ENCODE results near the gene DNAJB4.
A peak's percentile ranks its signal among the peaks of the same experiment; 100 is the strongest.
"Not testable (repeated sequence)": the region's sequence is repeated elsewhere in the genome, so short reads cannot be mapped to it uniquely, and the experiment has no call there.

DNAJB4 gene

GRCh38 chr1:78040484-78041089, 35.8 kb downstream of the DNAJB4 start:
- DNase-seq: no peak

DNA sequence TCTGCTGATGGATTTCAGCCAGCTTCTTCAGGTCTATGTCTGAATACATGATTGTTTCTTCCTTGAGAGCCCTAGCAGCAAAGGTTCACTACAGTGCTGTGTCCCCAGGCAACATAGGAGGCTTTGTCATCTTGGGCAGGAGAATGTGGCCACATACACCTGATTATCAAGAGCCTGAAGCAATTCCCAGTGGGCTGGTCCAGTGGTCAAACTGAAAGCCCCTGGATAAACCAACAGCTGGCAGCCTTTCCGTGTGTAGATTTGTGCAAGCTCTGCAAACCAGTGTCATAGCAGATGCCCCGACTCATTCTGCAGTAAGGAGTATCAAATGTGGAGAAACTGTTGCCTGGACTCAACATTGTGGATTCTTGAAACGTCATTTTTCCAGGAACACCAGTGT, 38.7 kb downstream of the DNAJB4 start:
- no peak for DNase-seq

GRCh38 chr1:78044796-78045562, 40.2 kb downstream of the DNAJB4 start:
- DNase-seq: no peak

GRCh38 chr1:78045563-78045925, 40.8 kb downstream of the DNAJB4 start:
- no peak for DNase-seq

- DNase-seq: peak; percentile 40
These were observed 41.4 kb downstream of the DNAJB4 start, which contains the start of gene GIPC2 for GRCh38 chr1:78045926-78046778. Gene GIPC2 (plus strand): TSS chr1:78045966. CDS start chr1:78046095, 129 bp downstream.

GRCh38 chr1:78047106-78047505, 42.4 kb downstream of the DNAJB4 start:
- no peak for DNase-seq

DNA sequence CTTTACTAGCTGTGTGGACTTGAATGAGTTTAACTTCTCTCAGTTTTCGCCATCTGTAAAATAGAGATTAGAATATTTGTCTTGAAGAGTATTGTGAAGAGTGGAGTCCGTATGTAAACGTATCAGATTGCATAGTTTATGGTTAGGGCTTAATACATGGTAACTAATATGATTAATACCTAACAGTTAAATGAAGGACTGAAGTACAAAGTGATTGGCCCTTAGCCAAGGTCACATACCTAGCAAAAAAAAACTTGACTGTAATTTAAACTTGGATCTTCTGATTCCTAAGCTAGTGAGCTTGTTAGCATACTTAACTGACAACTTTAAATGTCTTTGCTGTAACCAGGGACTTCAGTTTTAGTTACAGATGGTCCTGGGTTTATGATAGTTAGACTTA, 42.9 kb downstream of the DNAJB4 start:
- no peak for DNase-seq

GRCh38 chr1:78048446-78048845, 43.7 kb downstream of the DNAJB4 start:
- no peak for DNase-seq

GRCh38 chr1:78049396-78049795, 44.7 kb downstream of the DNAJB4 start:
- no peak for DNase-seq

DNA sequence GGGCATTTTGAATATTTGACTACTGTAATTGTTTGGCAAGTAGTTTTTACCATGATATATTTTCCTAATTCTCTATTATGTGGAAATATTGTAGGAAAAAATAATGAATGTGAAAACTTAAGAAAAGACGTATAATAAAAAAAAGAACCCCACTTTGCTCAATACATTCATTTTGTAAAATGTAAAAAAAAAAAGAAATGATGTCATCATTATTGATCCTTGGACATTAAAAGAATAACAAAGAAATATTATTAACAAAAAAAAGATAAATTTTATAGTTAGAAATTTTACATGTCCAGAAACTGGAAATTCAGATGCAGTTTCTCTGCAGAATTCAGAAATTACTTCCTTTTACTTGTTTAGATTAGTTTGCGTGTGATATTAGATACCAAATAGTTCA, 46.3 kb downstream of the DNAJB4 start:
- no peak for DNase-seq

GRCh38 chr1:78052685-78053405, 48.1 kb downstream of the DNAJB4 start:
- no peak for DNase-seq

DNA sequence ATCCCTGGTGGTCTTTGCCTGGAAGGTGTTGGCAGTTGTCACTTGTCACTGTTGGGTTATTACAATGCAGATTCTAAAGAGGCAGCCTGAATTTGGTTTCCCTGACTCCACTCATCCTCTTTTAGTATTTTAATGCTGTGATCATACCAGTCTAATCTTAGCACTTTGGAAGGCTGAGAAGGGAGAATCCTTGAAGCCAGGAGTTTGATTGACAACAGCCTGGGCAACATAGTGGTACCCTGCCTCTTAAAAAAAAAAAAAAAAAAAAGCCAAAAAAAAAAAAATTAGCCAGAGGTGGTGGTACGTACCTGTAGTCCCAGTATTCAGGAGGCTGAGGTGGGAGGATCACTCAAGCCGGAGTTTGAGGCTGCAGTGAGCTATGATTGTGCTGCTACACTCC, 48.8 kb downstream of the DNAJB4 start:
- no peak for DNase-seq

DNA sequence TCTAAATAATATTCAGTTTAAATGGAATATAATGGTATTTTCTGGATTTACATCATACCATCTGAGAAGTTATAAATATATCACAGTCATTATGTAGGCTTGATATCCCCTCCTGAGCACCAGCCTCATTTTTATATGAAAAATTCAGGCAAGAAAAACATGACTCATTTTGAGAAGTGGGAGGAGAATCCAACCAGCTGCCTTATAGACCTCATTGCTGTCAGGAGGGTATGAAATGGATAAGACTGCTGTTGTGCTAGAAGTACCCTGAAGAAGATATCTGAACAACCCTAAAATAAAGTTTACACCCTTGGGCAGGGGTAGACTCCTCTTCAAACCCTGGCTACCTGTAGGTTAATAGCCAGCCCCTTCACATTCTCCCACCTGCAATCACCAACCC, 49.8 kb downstream of the DNAJB4 start:
- no peak for DNase-seq

- no peak for DNase-seq
These were observed 50.2 kb downstream of the DNAJB4 start for GRCh38 chr1:78054972-78055371.

- DNase-seq: no peak
These were observed 50.9 kb downstream of the DNAJB4 start for GRCh38 chr1:78055565-78056132.

DNA sequence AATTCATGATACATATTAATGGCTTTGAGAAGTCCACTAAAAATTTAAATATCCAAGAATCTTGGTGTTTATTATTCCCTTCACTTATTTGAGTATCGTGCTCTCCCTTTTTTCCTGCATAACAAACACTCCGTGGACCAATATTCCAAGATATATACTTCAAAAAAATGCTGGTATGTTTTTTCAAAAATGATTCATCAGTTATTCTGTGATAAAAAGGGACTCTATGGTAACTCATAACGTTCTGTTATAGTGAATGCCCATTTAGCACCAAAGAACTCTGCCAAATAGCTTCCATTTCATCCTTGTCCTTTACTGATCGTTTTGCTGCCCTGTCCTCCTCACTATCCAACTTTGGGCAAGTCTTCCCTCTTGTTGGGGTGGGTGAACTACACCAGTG, 53.9 kb downstream of the DNAJB4 start:
- no peak for DNase-seq

- DNase-seq: no peak
These were observed 56.3 kb downstream of the DNAJB4 start for GRCh38 chr1:78060857-78061563.

GRCh38 chr1:78061825-78062523, 57.2 kb downstream of the DNAJB4 start:
- DNase-seq: no peak

- not testable (repeated sequence) for DNase-seq
These were observed 60.1 kb downstream of the DNAJB4 start for GRCh38 chr1:78064886-78065285.
